ENCODE measurements around the gene ZNF771. TPM values are rescaled to one million over a fixed set of nuclear protein-coding genes. Genes with fewer than 3 reads are reported as not detected.
A peak's percentile ranks its signal among the peaks of the same experiment; 100 is the strongest.

The ZNF771 gene
- total RNA-seq, 6 donors from 2014 or later, result 5.2 to 12.3 (median 7.2) TPM

DNA sequence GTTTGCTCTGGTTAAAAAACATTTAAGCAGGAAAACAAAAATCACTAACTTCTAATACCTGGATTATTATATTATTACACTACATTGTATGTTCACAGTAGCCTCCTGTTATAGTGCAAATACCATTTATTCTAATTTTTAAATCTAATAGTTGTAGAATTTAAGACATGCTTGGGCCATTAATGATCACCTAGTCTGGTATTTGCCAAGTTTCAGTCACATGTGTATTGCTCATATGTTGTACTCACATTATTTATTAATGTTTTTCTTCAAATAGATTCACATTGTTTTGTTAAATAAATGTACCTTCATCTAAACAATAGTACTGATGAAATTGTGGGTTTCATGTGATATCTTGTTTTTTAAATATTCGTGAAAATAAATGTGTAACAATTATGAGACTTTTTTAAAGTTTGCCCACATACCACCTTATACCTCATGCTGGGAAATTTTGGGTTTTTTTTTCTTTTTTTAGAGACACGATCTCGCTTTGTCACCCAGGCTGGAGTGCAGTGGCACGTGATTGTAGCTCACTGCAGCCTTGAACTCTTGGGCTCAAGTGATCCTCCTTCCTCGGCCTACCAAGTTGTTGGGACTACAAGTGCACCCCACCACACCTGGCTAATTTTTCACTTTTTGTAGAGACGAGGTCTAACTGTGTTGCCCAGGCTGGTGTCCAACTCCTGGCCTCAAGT lies 5.9 kb downstream of the ZNF771 start:
- peaks cover 7 to 37% (median 22%) of the 10 kb centered on the region in 4 donors for H3K4me1 ChIP-seq
- H3K9me3 ChIP-seq, result no peaks in the 10 kb centered on the region
- WGBS, 2 donors, result 92% methylated on average over 6 of the region's 6 CpGs
- TF ChIP-seq POLR2A (IDR thresholded peaks at IDR 0.05) (no peak), POLR2AphosphoS5 (IDR thresholded peaks at IDR 0.05) (no peak), EP300 (IDR thresholded peaks at IDR 0.05) (no peak)
- TF ChIP-seq, protein P1, sequence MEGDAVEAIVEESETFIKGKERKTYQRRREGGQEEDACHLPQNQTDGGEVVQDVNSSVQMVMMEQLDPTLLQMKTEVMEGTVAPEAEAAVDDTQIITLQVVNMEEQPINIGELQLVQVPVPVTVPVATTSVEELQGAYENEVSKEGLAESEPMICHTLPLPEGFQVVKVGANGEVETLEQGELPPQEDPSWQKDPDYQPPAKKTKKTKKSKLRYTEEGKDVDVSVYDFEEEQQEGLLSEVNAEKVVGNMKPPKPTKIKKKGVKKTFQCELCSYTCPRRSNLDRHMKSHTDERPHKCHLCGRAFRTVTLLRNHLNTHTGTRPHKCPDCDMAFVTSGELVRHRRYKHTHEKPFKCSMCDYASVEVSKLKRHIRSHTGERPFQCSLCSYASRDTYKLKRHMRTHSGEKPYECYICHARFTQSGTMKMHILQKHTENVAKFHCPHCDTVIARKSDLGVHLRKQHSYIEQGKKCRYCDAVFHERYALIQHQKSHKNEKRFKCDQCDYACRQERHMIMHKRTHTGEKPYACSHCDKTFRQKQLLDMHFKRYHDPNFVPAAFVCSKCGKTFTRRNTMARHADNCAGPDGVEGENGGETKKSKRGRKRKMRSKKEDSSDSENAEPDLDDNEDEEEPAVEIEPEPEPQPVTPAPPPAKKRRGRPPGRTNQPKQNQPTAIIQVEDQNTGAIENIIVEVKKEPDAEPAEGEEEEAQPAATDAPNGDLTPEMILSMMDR (IDR thresholded peaks at IDR 0.05), result no peak
- ATAC-seq (ENCODE audit: low FRiP score in 2 of 2) (no peak), DNase-seq (no peak)
- H3K27ac ChIP-seq, result no peak overlapping the region
- H3K4me3 ChIP-seq, result no peak overlapping the region
- H3K27me3 ChIP-seq, result no peaks in the 10 kb centered on the region
- H3K36me3 ChIP-seq, result peaks cover 0 to 13% (median 2%) of the 10 kb centered on the region in 4 donors

DNA sequence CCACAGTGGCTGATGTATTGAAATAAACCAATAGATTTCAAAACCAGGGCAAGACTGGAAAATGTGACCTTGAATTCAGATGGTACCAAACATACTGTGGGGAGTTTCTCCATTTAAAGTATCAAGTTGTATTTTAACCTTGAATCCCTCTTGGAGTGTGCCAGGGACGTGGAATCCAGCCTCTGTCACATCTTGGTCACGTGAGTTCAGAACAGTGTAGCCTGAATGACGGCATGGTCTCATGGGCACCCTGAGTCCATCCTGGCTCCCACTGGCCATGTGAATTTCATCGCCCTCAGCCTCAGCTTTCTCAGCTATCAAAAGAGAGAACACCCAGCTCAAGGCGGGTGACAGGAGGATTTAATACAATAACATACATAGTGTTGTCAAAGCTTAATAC lies 6.8 kb downstream of the ZNF771 start:
- Histone ChIP-seq H3K27ac (no peak overlapping the region), H3K27me3 (no peaks in the 10 kb centered on the region), H3K36me3 (peaks cover 0 to 13% (median 2%) of the 10 kb centered on the region in 4 donors), H3K4me3 (no peak overlapping the region), H3K9me3 (no peaks in the 10 kb centered on the region), H3K4me1 (peaks cover 4 to 32% (median 19%) of the 10 kb centered on the region in 4 donors)
- 86 to 92% methylated on average over 5 of the region's 5 CpGs for WGBS, 2 donors
- ATAC-seq (ENCODE audit: low FRiP score in 2 of 2), result no peak
- TF ChIP-seq, protein P1 (IDR thresholded peaks at IDR 0.05), result no peak
- no peak for TF ChIP-seq POLR2A (IDR thresholded peaks at IDR 0.05)
- no peak for TF ChIP-seq POLR2AphosphoS5 (IDR thresholded peaks at IDR 0.05)
- TF ChIP-seq EP300 (IDR thresholded peaks at IDR 0.05), result no peak
- DNase-seq, result no peak

DNA sequence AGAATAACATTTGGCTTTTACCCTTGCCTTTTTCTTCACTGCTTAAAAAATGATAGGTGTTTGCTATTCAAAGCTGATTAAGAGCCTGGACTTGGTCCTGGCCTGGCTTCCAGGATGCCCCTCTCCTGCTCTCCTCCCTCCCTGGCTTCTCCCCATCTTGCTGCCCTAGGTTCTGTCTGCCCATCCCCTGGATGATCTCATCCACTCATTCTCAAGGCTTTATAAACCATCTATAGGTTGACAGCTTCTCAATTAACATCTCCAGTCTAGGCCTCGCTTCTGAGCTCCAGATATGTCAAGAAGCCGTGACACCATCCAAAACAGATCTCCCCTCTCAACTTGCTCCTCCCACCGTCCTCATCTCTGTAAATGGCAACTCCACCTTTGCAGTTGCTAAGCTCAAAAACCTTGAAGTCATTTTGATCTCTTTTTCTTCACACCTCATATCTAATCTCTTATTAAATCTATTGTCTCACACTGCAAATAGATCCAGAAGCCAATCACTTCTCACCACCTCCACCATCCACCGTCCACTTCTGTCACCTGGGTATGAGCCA lies 8.7 kb downstream of the ZNF771 start:
- no peak overlapping the region for H3K4me3 ChIP-seq
- DNase-seq (no peak), ATAC-seq (ENCODE audit: low FRiP score in 2 of 2) (no peak)
- peaks cover 0 to 13% (median 3%) of the 10 kb centered on the region in 4 donors for H3K36me3 ChIP-seq
- WGBS, 2 donors, result 93 to 97% methylated on average over 4 of the region's 4 CpGs
- H3K4me1 ChIP-seq, result peaks cover 3 to 19% (median 12%) of the 10 kb centered on the region in 4 donors
- no peaks in the 10 kb centered on the region for H3K27me3 ChIP-seq
- TF ChIP-seq POLR2A (IDR thresholded peaks at IDR 0.05) (no peak), POLR2AphosphoS5 (IDR thresholded peaks at IDR 0.05) (no peak), EP300 (IDR thresholded peaks at IDR 0.05) (no peak)
- TF ChIP-seq, protein P1 (IDR thresholded peaks at IDR 0.05), result no peak
- no peak overlapping the region for H3K27ac ChIP-seq
- H3K9me3 ChIP-seq, result no peaks in the 10 kb centered on the region

DNA sequence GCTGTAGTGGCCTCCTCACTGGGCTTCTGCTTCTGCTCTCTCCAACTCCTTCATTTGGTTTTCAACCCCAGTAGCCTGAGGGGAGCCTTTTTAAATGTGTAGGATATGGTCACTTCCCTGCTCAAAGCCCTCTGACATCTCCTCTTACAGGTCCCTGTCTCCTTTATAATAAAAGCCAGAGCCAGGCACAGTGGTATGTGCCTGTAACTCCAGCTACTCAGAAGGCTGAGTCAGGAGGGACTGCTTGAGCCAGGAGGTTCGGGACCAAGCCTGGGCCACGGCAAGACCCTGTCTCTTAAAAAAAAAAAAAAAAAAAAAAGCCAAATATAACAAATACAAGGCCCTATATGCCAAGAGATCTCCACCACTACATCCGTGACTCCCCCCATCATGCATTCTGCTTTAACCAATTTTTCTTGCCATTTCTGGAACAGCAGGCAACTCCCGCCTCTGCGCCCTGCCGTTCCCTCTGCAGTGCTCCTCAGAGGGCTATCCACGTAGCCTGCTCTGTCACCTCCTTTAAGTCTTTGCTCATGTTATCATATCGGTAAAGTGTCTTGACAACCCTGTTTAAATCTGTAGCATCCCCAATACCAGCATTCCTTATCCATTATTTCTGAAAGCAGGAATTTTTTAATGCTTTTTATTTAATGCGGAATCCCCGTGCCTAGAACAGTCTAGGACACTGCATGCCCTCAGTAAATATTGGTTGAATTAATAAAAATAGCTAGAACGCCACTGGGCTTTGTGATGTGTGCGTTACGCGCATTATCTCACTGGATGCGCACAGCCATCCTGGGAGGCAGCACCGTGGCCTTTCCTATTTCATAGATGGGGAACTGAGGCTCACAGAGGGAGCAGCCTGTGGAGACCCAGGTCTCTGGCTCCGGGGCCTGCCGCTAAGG lies 9.5 kb downstream of the ZNF771 start:
- ATAC-seq (ENCODE audit: low FRiP score in 2 of 2) (no peak), DNase-seq (no peak)
- peak overlapping the region in 3 of 4 donors; percentile 79 to 88 (median 83) for H3K27ac ChIP-seq
- no peaks in the 10 kb centered on the region for H3K27me3 ChIP-seq
- peaks cover 3 to 19% (median 12%) of the 10 kb centered on the region in 4 donors for H3K4me1 ChIP-seq
- peak overlapping the region; percentile 57 to 82 (median 69) for H3K4me3 ChIP-seq
- TF ChIP-seq EP300 (IDR thresholded peaks at IDR 0.05), result no peak
- TF ChIP-seq POLR2AphosphoS5 (IDR thresholded peaks at IDR 0.05), result no peak
- TF ChIP-seq, protein P1 (IDR thresholded peaks at IDR 0.05), result no peak
- no peak for TF ChIP-seq POLR2A (IDR thresholded peaks at IDR 0.05)
- WGBS, 2 donors, result 67 to 74% methylated on average over 16 to 18 of the region's 18 CpGs
- peaks cover 0 to 10% (median 3%) of the 10 kb centered on the region in 4 donors for H3K36me3 ChIP-seq
- no peaks in the 10 kb centered on the region for H3K9me3 ChIP-seq
